Hepatocyte (in vitro differentiated cells): ENCODE results near the gene ASB15. TPM values are rescaled to one million over a fixed set of nuclear protein-coding genes. Genes with fewer than 3 reads are reported as not detected.

Experiments
- DNase-seq: peaks from one replicate; pipeline ENCODE4 v3.0.0-alpha.2; 2016; ENCODE audit warnings: low spot score
- H2AFZ ChIP-seq: fragments of 200-600 bp; sonication (generic); 2 replicates; pipeline ENCODE4 v1.6.0; 2016; ENCODE audit warnings: antibody characterized with exemption, mild to moderate bottlenecking
- H3K27ac ChIP-seq: fragments of 200-600 bp; sonication (generic); 2 replicates; pipeline ENCODE4 v1.5.1; 2016; ENCODE audit warnings: mild to moderate bottlenecking
- H3K27me3 ChIP-seq: fragments of 200-600 bp; sonication (generic); 2 replicates; pipeline ENCODE4 v1.6.1; 2016
- H3K36me3 ChIP-seq: fragments of 200-600 bp; sonication (generic); replicated peaks from 2 replicates; pipeline ENCODE4 v1.5.1; 2016; ENCODE audit warnings: low read depth; ENCODE audit not compliant: insufficient read depth
- H3K4me1 ChIP-seq: fragments of 200-600 bp; sonication (generic); 2 replicates; pipeline ENCODE4 v1.5.1; 2016; ENCODE audit warnings: mild to moderate bottlenecking, moderate library complexity; ENCODE audit not compliant: insufficient read depth
- H3K4me2 ChIP-seq: fragments of 200-600 bp; sonication (generic); 2 replicates; pipeline ENCODE4 v1.6.0; 2016
- H3K4me3 ChIP-seq: fragments of 200-600 bp; sonication (generic); 2 replicates; pipeline ENCODE4 v1.5.1; 2016; ENCODE audit warnings: mild to moderate bottlenecking
- H3K79me2 ChIP-seq: fragments of 200-600 bp; sonication (generic); 2 replicates; pipeline ENCODE4 v1.6.0; 2017; ENCODE audit warnings: mild to moderate bottlenecking
- H3K9me2 ChIP-seq: fragments of 200-600 bp; sonication (generic); replicated peaks from 2 replicates; pipeline ENCODE4 v1.6.0; 2017; ENCODE audit warnings: mild to moderate bottlenecking; ENCODE audit not compliant: insufficient read depth
- H3K9me3 ChIP-seq: fragments of 200-600 bp; sonication (generic); 2 replicates; pipeline ENCODE4 v1.5.1; 2016; ENCODE audit warnings: low read depth, mild to moderate bottlenecking
- H4K20me1 ChIP-seq: fragments of 200-600 bp; sonication (generic); 2 replicates; pipeline ENCODE4 v1.6.0; 2016; ENCODE audit warnings: mild to moderate bottlenecking; ENCODE audit not compliant: insufficient read depth, poor library complexity, severe bottlenecking
- EZH2 ChIP-seq: fragments of 200-600 bp; sonication (generic); IDR thresholded peaks from 2 replicates; pipeline ENCODE4 v1.6.1; 2016; ENCODE audit warnings: antibody characterized with exemption, mild to moderate bottlenecking, borderline replicate concordance
- EZH2phosphoT487 ChIP-seq: fragments of 200-600 bp; sonication (generic); IDR thresholded peaks from one replicate; pipeline ENCODE4 v1.6.1; 2018; ENCODE audit warnings: antibody characterized with exemption, mild to moderate bottlenecking, low read depth, moderate library complexity; ENCODE audit not compliant: unreplicated experiment, severe bottlenecking
- WGBS: methylation state at CpG from one replicate; pipeline ENCODE4 v1.1.6; 2016; ENCODE audit warnings: low lambda C conversion rate; ENCODE audit errors: missing lambda C conversion rate; 5-methylcytosine and 5-hydroxymethylcytosine counted together
- polyA plus RNA-seq: library from polyadenylated mRNA; unstranded; fragments of >200 nt; fragmentation: Nextera tagmentation; extraction: Ambion mirVana; gene quantifications from 2 replicates; pipeline ENCODE4 v1.2.1, GENCODE V29; 2016
- total RNA-seq: library from RNA; depleted of rRNA; stranded (reverse); fragments of >200 nt; gene quantifications from 2 replicates; pipeline ENCODE4 v1.2.3, GENCODE V29; 2014
- TF ChIP-seq, protein P1 (sequence below): fragments of 200-600 bp; sonication (generic); IDR thresholded peaks from 2 replicates; pipeline ENCODE4 v1.5.1; 2016; ENCODE audit warnings: antibody characterized with exemption, mild to moderate bottlenecking; ENCODE audit not compliant: poor library complexity

ASB15 gene
- total and polyA plus RNA-seq, 2 experiments from 2014 or later: not detected

DNA sequence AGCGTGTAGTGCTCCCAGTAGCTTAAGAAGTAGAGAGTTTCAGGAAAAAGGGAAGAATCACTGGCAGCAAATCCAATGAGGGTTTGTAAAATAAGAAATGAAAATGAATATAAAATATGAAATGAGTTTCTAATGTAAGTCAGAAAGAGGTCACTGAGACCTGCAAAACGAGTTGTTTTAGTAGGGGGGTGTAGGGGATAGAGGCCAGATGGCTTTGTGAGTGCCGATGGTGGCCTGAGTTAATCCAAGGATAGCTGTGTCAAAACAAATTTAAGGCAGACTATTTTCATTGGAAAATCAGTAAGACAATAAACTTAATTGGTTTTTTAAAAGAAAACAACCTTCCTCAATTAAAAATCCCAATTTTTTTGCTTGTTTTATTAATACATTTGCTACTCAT lies 745 bp upstream of the ASB15 start:
- Histone ChIP-seq H3K9me2 (no peaks in the 10 kb centered on the region), H3K9me3 (no peaks in the 10 kb centered on the region), H3K4me1 (no peaks in the 10 kb centered on the region), H3K27me3 (no peaks in the 10 kb centered on the region), H3K4me3 (no peak overlapping the region), H3K4me2 (no peak overlapping the region), H4K20me1 (no peaks in the 10 kb centered on the region), H3K27ac (no peak overlapping the region), H3K36me3 (no peaks in the 10 kb centered on the region), H2AFZ (no peak overlapping the region), H3K79me2 (no peaks in the 10 kb centered on the region)
- TF ChIP-seq, protein P1, sequence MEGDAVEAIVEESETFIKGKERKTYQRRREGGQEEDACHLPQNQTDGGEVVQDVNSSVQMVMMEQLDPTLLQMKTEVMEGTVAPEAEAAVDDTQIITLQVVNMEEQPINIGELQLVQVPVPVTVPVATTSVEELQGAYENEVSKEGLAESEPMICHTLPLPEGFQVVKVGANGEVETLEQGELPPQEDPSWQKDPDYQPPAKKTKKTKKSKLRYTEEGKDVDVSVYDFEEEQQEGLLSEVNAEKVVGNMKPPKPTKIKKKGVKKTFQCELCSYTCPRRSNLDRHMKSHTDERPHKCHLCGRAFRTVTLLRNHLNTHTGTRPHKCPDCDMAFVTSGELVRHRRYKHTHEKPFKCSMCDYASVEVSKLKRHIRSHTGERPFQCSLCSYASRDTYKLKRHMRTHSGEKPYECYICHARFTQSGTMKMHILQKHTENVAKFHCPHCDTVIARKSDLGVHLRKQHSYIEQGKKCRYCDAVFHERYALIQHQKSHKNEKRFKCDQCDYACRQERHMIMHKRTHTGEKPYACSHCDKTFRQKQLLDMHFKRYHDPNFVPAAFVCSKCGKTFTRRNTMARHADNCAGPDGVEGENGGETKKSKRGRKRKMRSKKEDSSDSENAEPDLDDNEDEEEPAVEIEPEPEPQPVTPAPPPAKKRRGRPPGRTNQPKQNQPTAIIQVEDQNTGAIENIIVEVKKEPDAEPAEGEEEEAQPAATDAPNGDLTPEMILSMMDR: no peak
- TF ChIP-seq EZH2 (no peak), EZH2phosphoT487 (no peak)
- 53% methylated on average over 3 of the region's 3 CpGs for WGBS
- no peak for DNase-seq

DNA sequence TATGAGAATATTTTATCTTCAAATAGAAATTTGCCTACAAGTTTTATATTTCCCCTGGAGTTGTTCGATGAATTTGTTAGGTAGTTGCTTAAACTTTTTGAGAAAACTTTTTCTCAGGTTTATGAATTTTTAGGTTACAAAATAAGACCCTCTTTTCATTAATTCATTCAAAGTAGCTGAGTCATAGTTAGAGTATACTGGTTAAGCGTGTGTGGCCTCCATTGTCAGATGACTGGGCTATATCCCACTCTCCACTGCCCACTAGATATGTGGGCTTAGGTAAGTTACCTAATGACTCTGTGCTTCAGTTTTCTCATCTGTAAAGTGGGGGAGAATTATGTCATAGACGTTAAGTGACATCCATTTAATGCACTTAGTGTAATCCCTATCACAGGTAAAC lies 1.0 kb downstream of the ASB15 start:
- no peak overlapping the region for H3K27ac ChIP-seq
- H3K27me3 ChIP-seq: no peaks in the 10 kb centered on the region
- H3K9me3 ChIP-seq: no peaks in the 10 kb centered on the region
- H3K4me2 ChIP-seq: no peak overlapping the region
- H3K36me3 ChIP-seq: no peaks in the 10 kb centered on the region
- H3K4me1 ChIP-seq: no peaks in the 10 kb centered on the region
- H3K79me2 ChIP-seq: no peaks in the 10 kb centered on the region
- H3K9me2 ChIP-seq: no peaks in the 10 kb centered on the region
- H4K20me1 ChIP-seq: no peaks in the 10 kb centered on the region
- WGBS: 91% methylated on average over 3 of the region's 3 CpGs
- DNase-seq: no peak
- no peak overlapping the region for H2AFZ ChIP-seq
- H3K4me3 ChIP-seq: no peak overlapping the region
- no peak for TF ChIP-seq EZH2
- TF ChIP-seq, protein P1: no peak
- TF ChIP-seq EZH2phosphoT487: no peak

- Histone ChIP-seq H2AFZ (no peak overlapping the region), H3K4me2 (no peak overlapping the region), H4K20me1 (no peaks in the 10 kb centered on the region), H3K36me3 (no peaks in the 10 kb centered on the region), H3K4me1 (no peaks in the 10 kb centered on the region), H3K27ac (no peak overlapping the region), H3K4me3 (no peak overlapping the region), H3K27me3 (no peaks in the 10 kb centered on the region), H3K9me2 (no peaks in the 10 kb centered on the region), H3K79me2 (no peaks in the 10 kb centered on the region), H3K9me3 (no peaks in the 10 kb centered on the region)
- DNase-seq: no peak
- TF ChIP-seq, protein P1: no peak
- no peak for TF ChIP-seq EZH2phosphoT487
- no peak for TF ChIP-seq EZH2
- 57% methylated on average over 3 of the region's 3 CpGs for WGBS
Measured at GRCh38 chr7:123604739-123605138, 3.1 kb downstream of the ASB15 start.

- H3K36me3 ChIP-seq: no peaks in the 10 kb centered on the region
- no peak overlapping the region for H3K4me3 ChIP-seq
- H4K20me1 ChIP-seq: no peaks in the 10 kb centered on the region
- no peak overlapping the region for H3K4me2 ChIP-seq
- H3K4me1 ChIP-seq: no peaks in the 10 kb centered on the region
- WGBS: 84% methylated on average over 4 of the region's 4 CpGs
- no peaks in the 10 kb centered on the region for H3K79me2 ChIP-seq
- DNase-seq: no peak
- H3K27ac ChIP-seq: no peak overlapping the region
- TF ChIP-seq EZH2phosphoT487 (no peak), EZH2 (no peak)
- TF ChIP-seq, protein P1: no peak
- no peaks in the 10 kb centered on the region for H3K9me2 ChIP-seq
- H2AFZ ChIP-seq: no peak overlapping the region
- H3K27me3 ChIP-seq: no peaks in the 10 kb centered on the region
- no peaks in the 10 kb centered on the region for H3K9me3 ChIP-seq
Measured at GRCh38 chr7:123607423-123607975, 5.9 kb downstream of the ASB15 start.
